NCI-H128 (cell line): ENCODE measurements around the gene PIK3IP1.

Source experiments
- DNase-seq: peaks from one replicate; lab custom pipeline; 2025; ENCODE audit not compliant: unreplicated experiment; lab: John Stamatoyannopoulos, UW

PIK3IP1 gene

DNA sequence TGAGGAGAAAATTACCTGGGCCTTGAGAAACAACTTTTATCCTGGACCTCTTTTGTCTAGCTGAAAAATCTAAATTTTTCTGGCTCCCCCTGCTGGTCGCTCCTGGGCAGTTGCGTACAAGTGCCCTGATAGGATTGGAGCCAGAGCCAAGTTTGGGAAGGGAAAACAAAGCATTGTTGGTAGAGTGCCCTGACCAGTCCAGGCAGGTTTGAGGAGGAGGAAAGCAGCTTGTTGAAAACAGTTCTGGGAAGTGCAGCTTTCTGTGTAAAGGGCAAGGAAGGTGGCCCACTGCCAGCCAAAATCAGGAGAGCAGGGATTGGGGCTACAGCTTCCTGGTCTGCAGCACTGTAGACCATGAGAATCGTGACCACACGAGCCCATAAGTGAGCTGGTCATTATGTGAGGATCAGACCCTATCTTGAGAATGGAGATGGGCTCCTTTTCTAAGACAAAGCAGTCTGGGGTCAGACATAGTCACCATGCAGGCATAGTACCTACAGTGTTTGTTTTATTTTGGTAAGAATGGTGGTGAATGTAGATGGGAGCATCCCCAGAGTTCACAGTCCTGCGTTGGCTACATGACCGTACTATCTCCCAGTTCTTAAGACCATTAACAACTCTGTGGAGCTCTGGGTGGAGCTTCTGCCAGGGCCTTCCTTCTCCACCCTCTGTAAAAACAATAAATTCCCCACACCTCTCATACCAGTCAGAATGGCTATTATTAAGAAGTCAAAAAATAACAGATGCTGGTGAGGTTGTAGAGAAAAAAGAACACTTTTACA lies 21.3 kb upstream of the PIK3IP1 start:
- DNase-seq, result peak; percentile 48

DNA sequence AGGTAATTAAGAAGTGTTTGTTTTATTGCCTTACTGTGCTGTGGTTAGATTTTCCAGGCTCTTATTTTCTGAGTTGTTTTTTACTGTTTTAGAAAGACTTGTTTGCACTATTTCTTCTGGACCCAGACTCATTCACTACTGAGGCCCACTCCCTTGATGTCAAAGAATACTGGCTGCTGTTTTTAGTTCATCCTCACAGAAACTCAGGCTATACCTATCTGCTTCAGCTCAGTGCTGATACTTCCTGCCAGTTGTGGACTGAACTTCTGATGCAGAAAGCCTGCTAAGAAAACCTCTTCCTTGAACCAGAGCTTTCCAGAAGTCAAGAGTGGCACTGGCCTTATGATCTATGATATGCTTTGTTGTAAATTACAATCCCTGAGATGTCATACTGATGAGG lies 15.9 kb upstream of the PIK3IP1 start:
- no peak for DNase-seq

DNA sequence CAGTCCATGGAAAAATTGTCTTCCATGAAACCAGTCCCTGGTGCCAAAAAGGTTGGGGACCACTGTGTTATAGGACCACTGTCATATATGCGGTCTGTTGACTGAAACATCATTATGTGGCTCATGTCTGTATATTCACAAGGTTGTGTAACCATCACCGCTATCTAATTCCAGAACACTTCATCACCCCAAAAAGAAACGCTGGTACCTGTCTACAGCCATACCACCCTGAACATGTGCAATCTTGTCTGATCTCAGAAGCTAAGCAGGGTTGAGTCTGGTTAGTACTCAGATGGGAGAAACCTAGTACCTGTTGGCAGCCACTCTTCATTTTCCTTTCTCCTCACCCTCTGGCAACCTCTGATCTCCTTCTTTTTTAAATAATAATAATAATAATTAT lies 12.9 kb upstream of the PIK3IP1 start:
- DNase-seq, result no peak

DNA sequence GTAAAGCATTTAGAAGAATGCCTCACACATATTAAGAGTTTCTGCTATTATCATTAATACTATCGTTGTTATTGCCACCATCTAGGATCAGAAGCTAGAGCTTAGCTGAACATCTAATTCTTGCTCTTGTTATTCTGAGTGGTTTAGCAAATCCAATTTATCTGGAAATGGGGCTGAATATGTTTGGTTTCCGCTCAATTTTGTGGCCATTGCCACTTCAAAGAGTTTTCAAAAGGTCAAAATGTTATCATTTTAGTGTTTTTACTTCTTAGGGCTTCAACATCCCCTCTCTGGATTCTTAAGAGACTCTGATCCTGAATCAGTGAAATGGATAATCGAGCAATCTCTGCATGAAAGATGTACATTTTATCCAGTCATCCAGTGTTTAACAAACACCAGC lies 10.2 kb upstream of the PIK3IP1 start:
- DNase-seq, result no peak

DNA sequence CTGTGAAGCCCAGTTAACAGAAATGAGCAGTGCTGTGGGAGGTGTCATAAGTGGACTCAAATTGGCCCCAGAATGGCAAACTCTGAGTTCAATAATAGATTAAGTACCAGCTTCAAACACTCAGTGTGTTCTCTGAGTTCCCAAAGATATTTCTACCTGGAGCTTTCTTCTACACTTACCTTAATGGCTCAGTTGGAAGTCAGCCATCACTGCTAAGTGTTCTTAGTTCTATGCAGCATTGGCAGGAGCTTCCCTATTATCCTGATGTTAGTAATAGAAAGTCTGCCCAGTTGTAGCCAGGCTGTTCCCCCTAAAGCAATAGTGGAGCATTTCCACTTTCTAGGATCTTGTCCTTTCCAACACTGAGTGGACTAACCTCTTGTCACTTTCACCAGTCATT lies 9.7 kb upstream of the PIK3IP1 start:
- no peak for DNase-seq

DNA sequence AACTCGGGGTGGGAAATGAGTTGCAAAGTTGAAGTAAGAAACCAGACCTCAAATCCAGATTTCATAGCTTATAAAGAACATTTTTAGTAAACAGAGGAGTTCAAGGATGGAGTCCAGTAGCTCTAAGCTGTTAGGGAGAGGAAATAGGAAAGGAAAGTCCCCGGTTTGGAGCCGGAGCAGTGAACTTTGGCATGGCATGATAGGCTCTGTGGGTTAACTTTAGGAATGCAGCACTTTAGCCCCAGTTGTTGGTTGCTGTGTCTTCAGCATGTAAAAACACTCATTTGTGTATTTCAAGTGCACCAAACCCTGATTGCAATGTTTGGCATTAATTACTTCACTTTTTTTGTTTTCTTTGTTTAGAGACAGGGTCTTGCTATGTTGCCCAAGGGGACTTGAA lies 8.6 kb upstream of the PIK3IP1 start:
- DNase-seq, result no peak

DNA sequence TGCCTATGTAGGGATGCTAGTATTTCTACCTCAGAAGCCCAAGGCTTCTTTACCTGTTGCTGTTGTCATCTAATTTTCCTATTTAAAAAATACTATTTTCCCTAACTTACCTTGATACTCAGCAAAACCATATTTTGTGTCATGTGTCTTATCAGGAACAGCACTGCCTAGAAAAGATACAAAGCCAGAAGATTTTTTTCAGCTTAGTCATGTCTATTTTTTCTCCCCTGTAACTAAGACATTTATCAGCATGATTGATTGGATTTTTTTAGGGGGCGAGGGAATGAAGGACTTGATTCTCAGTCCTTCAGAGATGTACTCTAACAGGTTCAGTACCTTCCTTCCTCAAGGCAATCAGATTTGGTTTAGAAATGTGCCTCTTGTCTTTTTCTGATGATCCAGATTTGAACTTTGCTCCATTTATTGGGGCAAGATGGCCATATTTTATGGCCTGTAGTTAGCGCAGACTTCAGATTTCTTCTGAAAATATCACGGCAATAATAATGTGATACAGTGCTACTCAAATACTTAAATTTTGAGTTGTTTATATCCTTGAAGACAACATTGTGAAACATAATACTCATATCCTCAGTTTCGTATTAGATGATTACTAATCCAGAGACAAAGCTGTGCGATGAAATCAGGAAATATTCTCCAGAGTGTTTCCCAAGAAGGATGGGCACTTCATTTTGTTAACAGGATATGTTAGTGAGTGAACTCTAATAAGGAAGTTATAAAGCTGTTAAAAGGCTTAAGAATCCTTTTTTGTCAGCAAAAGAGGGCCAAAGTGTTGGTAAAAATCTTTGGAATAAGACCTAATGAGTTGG lies 3.8 kb upstream of the PIK3IP1 start:
- DNase-seq, result no peak

DNA sequence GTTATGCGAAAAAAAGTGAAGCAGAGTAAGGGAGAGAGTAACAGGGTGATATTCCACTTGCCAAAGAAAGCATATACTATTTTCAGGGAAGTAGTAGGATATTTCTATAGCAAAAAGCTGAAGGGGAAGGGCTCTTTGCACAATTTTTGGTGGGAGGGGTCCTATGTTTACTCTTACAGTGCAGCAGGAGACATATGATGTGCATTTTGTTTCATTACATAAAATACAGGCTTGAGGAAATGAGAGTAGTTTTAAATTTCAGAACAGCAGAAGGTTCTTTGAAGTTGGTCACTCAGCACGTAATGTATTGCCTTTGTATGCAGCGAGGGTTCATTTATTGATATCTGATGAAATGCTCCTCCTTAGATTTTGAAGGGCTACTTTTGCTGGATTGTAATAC lies 3.1 kb upstream of the PIK3IP1 start:
- no peak for DNase-seq

DNA sequence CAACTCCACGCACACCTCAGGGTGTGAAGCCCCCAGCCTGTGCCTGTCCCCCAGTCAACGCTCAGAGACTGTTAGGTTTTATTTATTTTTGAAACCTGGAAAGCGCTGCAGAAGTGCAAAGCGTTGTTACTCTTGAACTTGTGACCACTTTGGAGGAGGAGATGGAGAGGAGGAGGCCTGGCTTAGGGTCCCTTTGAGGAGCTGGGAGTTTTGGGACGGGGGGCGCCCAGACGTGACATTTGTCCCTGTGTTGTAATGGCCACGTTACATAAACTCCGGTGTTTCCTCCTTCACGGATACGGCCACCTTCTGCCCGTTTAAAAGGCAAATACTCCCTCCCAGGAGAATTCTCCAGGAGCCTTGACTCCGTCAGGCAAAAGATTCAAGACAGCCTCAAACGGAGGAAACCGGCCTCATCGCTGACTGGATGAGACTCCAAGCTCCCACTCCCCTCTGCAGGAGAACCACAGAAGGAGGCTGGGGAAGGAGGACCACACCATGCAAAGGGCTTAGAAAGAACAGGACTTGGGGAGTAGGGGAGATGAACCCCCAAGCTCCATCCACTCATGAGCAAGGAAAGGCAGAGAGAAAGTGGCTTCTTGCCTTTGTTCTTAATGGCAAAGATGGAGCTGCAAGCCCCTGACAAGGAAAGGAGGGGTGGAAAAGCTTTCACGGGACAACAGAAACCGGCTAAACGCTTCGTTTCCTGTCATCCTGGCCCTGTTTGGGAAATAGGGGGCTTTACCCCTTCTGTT lies 630 bp downstream of the PIK3IP1 start:
- DNase-seq, result no peak

DNA sequence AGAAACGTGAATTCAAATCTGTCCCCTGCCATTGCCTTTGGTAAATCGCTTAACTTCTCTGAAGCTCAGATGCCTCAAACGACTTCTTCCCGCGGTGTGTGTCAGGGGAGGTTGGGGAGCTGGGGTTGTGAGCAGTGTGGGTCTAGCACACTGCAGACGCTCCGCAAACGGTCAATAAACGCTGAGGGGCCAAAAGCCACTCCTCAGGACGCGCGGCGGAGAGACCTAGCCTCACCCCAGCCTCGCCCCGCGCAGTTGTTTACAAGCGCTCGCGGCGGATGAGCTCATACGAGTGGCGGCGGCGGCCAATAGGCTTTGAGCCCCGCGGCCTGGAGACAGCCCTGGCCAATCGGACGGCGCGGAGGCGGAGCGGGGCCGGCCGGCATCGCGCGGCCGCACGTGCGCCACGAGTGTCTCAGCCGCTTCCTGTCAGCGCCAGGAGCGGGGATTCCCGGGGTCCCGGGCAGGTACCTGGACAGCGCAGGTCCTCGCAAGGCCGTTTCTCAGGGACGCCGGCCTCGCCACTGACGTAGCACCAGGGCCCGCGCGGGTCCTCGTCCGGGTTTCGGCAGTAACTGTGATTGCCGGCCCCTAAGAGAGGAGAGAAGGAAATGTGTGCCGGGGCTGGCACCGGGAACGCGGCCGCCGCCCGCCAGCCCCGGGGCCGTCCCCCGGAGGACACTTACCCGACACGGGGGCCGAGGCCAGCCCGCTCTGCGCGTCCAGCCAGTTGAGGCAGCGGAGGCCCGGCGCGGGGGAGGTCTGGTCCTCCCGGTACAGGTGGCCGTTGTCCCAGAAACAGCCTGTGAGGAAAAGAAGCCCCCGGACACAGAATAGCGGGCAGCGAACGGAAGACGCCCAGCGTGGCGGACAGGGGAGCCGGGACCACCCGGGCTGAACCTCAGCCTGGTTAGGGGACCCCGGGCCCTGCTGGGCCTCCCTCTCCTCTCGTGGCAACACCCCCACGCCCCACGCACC lies 1.5 kb downstream of the PIK3IP1 start:
- peak; percentile 53 for DNase-seq

DNA sequence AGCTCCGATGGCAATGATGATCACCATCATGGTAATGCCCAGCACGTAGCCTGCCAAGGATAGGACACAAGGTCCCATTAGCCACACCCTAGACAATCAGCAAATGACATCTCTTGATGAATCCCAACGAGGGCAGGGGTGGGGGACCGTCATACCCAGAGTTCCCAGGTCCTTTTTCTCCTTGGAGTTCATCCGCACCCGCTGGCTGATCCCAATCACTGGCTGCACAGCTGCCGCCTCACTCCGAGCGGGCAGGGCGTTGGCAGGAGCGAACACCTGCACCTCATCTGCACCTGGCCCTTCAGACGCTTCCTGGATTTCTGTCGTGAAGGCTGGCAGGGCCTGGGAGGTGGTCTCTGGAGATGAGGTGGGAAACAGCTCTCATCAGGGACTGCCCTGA lies 2.9 kb downstream of the PIK3IP1 start:
- no peak for DNase-seq

DNA sequence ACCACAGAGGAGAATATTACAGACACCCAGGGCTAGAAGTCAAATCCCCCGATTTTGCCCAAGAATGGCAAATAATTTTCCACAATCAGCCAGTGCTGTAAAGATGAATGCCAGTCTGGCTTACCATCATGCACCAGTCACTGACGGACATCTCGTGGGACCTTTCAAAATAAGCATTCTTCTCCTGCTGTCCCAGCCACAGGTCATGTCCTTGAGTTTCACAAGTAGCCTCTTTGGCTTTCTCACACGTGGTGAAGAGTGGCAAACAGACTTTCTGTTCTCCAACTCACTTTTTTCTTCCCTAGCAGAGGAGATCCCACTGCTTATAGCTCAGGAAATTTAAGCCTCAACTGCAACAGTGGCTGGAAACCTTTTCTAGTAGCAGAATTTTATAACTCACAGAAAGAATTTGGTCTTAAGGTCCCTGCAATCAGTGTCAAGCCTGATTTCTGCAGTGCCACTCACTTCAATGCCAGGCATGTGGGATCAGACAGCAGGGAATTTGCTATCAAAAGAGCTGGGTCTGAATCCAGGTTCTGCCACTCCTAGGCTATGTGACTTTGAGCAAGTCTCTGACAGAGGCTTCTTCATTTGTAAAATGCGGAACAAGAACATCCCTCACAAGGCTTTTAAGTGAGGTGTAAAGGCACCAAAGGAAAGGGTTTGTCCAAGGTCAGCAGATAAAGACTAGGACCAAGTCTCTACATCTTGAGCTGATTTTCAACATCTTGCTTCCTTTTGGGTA lies 3.6 kb downstream of the PIK3IP1 start:
- no peak for DNase-seq

DNA sequence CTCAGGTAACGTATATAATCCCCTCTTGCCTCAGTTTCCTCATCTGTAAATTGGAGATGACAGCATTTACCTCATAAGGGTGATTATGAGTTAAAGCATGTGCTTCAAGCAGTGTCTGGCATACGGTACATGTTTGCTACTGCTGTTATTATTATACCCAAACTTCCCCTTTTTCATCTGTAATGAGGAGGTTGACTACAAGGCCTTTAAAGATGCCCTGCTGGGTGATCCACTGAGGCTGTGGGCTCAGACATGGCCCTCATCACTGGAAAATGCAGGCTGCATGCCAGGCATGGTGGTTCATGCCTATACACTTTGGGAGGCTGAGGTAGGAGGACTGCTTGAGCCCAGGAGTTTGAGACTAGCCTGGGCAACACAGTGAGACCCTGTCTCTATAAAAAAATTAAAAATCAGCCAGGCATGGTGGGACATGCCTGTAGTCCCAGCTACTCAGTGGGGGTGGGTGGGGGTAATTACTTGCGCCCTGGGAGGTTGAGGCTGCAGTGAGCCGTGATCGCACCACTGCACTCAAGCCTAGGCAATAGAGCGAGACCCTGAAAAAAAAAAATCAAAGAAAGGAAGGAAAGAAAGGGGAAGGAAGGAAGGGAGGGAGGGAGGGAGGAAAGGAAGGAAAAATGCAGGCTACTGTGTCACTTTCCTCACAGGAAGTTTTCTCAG lies 4.3 kb downstream of the PIK3IP1 start:
- no peak for DNase-seq

DNA sequence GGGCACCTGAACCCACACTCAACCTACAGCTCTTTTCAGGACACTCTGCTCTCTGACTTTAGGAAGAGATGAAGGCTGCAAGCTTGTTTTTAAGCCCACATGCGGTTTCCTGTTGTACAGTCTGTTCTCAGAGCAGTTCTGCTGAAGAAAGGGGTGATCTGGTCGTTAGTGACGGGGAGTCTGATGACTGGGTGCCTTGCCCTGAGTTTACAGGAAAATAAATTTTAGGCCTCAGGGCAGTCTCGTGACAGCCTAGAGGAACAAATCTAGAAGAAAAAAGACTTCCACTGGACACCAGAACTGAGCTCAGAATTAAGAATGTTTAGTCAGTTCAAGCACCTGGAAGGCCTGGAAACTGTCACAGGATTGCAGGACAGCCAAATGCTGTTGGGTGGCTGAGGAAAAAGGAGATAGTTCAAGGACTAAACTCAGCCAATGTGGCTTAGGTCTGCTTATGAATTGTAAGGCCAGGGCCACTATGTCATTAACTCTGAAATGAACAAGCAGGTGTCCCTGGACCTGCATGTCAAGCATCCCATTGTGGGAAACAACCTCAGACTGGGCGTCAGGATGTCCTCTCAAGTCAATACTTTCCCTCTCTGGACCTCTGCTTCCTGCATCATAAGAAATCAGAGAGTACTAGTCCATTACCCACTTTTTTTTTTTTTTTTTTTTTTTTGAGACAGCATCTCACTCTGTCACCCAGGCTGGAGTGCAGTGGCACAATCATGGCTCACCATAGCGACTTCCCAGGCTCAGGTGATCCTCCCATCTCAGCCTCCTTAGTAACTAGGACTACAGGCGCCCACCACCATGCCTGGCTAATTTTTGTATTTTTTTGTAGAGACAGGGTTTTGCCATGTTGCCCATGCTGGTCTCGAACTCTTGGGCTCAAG lies 5.7 kb downstream of the PIK3IP1 start:
- no peak for DNase-seq

DNA sequence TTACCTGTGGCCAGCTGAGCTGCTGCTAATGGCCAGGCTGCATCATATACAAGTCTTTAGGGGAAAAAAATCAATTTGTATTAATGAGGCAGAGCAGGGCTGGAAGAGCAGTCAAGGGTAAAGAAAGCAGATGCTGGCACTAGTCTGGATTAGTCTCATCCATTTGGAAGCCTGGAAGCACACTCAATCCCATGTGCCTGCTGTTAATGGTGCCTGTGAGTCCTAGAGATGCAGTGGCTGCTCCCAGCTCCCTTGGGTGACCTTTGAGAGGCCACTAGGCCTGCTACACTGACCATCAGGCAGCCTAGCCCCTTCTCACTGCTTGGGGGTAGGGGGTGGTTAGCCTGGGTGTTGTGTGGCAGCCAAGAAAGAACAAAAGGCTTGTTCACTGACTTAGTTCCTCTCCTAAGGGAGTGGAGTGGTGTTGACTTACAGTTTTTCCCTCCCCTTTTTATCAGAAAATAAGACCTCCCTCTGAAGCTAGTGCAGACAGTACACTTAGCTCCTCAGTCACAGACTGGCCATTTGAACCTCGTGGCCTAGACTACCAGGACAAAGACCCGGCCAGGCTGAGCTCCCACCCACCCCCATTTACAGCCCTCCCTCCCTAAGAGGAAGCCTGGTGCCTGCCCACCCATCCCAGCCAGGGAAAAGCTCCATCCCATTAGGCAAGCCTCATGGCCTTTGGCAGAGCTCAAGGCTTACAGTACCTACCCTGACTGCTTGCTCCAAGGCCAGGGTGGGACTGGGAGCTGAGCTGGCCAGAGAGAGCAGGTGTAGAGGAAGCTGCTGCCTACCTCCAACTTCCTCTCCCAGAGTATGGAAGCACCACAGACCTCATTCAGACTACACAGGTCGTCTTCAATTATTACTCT lies 7.8 kb downstream of the PIK3IP1 start:
- no peak for DNase-seq

DNA sequence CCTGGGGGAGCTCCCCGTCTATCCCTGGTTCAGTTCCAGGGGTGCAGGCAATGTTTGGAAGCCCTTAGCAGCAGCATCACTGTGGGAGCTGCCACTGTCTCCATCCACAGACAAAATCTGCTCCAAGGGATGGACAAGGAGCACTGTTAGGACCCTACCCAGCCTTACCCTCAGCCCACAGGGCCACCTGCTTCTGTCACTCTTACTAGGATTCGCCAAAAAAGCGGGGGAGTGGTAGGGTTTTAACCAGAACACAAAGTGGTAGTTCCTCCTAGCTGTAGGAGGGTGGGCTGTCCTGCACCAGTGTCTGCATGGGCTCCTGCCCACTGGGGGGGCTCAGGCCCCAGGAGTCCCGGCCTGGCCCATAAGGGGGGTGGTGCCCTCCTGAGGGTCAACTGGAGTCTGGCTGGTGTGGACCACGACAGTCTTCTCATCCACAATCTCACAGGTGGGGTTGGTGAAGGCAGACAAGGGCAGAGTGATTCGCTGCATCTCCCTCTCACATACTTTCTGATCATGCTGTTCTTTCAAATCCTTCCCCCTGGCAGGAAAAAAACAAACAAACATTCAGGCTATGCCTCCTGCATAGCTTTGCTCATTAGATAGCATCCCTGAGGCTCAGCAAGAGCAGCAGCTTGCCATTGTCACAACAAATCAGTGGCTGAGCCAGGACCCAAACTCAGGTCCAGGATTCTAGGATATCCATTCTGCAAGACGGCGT lies 9.4 kb downstream of the PIK3IP1 start:
- DNase-seq, result no peak

DNA sequence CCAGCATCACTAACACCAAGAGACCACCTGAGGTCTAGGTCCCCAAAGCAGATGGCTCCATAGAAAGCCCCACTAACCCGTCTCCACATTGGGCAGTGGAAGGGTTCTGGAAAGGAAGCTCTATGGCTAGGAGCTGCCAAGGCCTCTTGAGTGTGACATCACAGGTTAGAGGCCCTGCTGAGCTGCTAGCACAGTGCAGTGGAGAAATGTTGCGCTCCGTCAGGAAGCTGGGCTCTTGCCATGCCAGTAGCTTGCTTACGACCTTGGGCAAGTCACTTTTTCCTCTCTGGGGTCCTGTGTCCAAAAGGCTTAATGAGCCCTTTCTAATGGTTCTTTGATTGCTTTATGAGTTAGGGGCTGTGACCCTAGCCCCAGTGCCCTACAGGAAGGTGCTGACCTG lies 10.6 kb downstream of the PIK3IP1 start:
- no peak for DNase-seq
